ENCODE results near the gene HBS1L.

GRCh38 chr6:135025175-135025574, 29.4 kb downstream of the HBS1L start:
- TF ChIP-seq CTCF (IDR thresholded peaks at IDR 0.05) (no peak), POLR2A (IDR thresholded peaks at IDR 0.05) (no peak)
